B cell (primary cell): ENCODE results near the gene ZC3H18. TPM values are rescaled to one million over a fixed set of nuclear protein-coding genes. Genes with fewer than 3 reads are reported as not detected.

Experiments
- ATAC-seq: fragments of 200-7000 bp; cut with Tn5 transposase; one replicate; pipeline ENCODE4 v1.10.0; 2021; ENCODE audit warnings: low read depth, mild to moderate bottlenecking, moderate number of reproducible peaks, moderate library complexity
- CTCF ChIA-PET: fragments of 350-600 bp; sonication (Branson Sonifier 250); formaldehyde crosslinking; loops from one replicate; lab custom pipeline; 2021; ENCODE audit warnings: antibody characterized with exemption, inconsistent platforms; lab: Charles Lee
- POLR2A ChIA-PET: fragments of 350-600 bp; sonication (Branson Sonifier 250); formaldehyde crosslinking; loops from one replicate; lab custom pipeline; 2021; ENCODE audit warnings: antibody characterized with exemption; lab: Charles Lee
- DNase-seq: peaks from one replicate; pipeline ENCODE4 v3.0.0; 2013
- H2AFZ ChIP-seq: 2 replicates; pipeline ENCODE4 v1.6.1; 2012; ENCODE audit warnings: mild to moderate bottlenecking, low read depth, low read length; ENCODE audit not compliant: insufficient read depth, poor library complexity, severe bottlenecking
- H3K27ac ChIP-seq, 2 donors: 1 replicate in 1 of 2; 2 replicates in 1 of 2; pipeline ENCODE4 v1.5.1; 2012 to 2013; ENCODE audit warnings: low read length in 2 of 2, mild to moderate bottlenecking in 2 of 2, moderate library complexity in 1 of 2
- H3K27me3 ChIP-seq, 4 experiments: fragments of 200-600 bp in 1 of 4; sonication (generic) in 1 of 4; replicated peaks in 1 of 4; 1 replicate in 2 of 4; 2 replicates in 2 of 4; pipeline versions ENCODE4 v1.6.1 to v1.7.0; 2013 to 2016; ENCODE audit warnings: low read length in 3 of 4, mild to moderate bottlenecking in 2 of 4, mixed read lengths in 1 of 4, moderate library complexity in 1 of 4; ENCODE audit not compliant: insufficient read depth in 4 of 4, control insufficient read depth in 3 of 4; ENCODE audit errors: control extremely low read depth in 1 of 4
- H3K36me3 ChIP-seq, 2 experiments: replicated peaks in 1 of 2; 1 replicate in 1 of 2; 2 replicates in 1 of 2; pipeline versions ENCODE4 v1.6.1 to v1.7.1; 2013; ENCODE audit warnings: low read length in 1 of 2; ENCODE audit not compliant: insufficient read depth in 2 of 2, control insufficient read depth in 1 of 2; ENCODE audit errors: control extremely low read depth in 1 of 2, extremely low read depth in 1 of 2
- H3K4me1 ChIP-seq, 2 donors: fragments of 200-600 bp in 1 of 2; sonication (generic) in 1 of 2; 1 replicate in 1 of 2; 2 replicates in 1 of 2; pipeline versions ENCODE4 v1.5.1 to v1.6.1; 2013 to 2017; ENCODE audit warnings: low read length in 2 of 2; ENCODE audit not compliant: control insufficient read depth in 2 of 2, insufficient read depth in 2 of 2
- H3K4me2 ChIP-seq: replicated peaks from 2 replicates; pipeline ENCODE3; 2012; ENCODE audit warnings: mild to moderate bottlenecking, low read depth, low read length; ENCODE audit not compliant: poor library complexity, severe bottlenecking
- H3K4me3 ChIP-seq, 5 experiments: fragments of 200-600 bp in 1 of 5; sonication (generic) in 1 of 5; 1 replicate in 3 of 5; 2 replicates in 2 of 5; pipeline versions ENCODE4 v1.5.1 to v1.7.0; 2011 to 2016; ENCODE audit warnings: low read length in 4 of 5, mild to moderate bottlenecking in 4 of 5, low read depth in 2 of 5, control low read depth in 1 of 5, moderate library complexity in 1 of 5; ENCODE audit not compliant: insufficient read depth in 1 of 5; ENCODE audit errors: control extremely low read depth in 1 of 5, extremely low read depth in 1 of 5
- H3K79me2 ChIP-seq: fragments of 200-600 bp; sonication (generic); one replicate; pipeline ENCODE4 v1.6.0; 2016; ENCODE audit warnings: low read length; ENCODE audit not compliant: control insufficient read depth, insufficient read depth
- H3K9ac ChIP-seq: fragments of 200-600 bp; sonication (generic); 2 replicates; pipeline ENCODE4 v1.6.1; 2017; ENCODE audit warnings: mild to moderate bottlenecking, low read length, moderate library complexity
- H3K9me3 ChIP-seq, 3 donors: one replicate each; pipeline versions ENCODE4 v1.6.1 to v1.7.1; 2013; ENCODE audit warnings: low read length in 2 of 3; ENCODE audit not compliant: control insufficient read depth in 2 of 3, insufficient read depth in 1 of 3; ENCODE audit errors: control extremely low read depth in 1 of 3
- H4K20me1 ChIP-seq: 2 replicates; pipeline ENCODE4 v1.6.0; 2012; ENCODE audit warnings: mild to moderate bottlenecking, low read length; ENCODE audit not compliant: insufficient read depth, control insufficient read depth, poor library complexity, severe bottlenecking
- H3K27ac Mint-ChIP-seq: one replicate; pipeline ENCODE4 v1.8.0; 2021; ENCODE audit warnings: mixed read lengths
- H3K27me3 Mint-ChIP-seq: one replicate; pipeline ENCODE4 v1.8.0; 2021; ENCODE audit warnings: mixed read lengths
- H3K4me1 Mint-ChIP-seq: one replicate; pipeline ENCODE4 v1.8.0; 2021; ENCODE audit warnings: mixed read lengths
- H3K4me3 Mint-ChIP-seq: one replicate; pipeline ENCODE4 v1.8.0; 2021; ENCODE audit warnings: mixed read lengths
- H3K9me3 Mint-ChIP-seq: one replicate; pipeline ENCODE4 v1.8.0; 2022; ENCODE audit warnings: mixed read lengths; ENCODE audit not compliant: insufficient read depth
- CTCF ChIP-seq: fragments of 200-600 bp; IDR thresholded peaks from one replicate; pipeline ENCODE4 v1.8.0; 2022; ENCODE audit warnings: antibody characterized with exemption, mild to moderate bottlenecking
- EZH2 ChIP-seq: IDR thresholded peaks from 2 replicates; pipeline ENCODE4 v1.6.1; 2012; ENCODE audit warnings: borderline replicate concordance, low read depth, mild to moderate bottlenecking, moderate library complexity, low read length; ENCODE audit not compliant: insufficient read depth, poor library complexity, severe bottlenecking
- WGBS: methylation state at CpG from one replicate; pipeline ENCODE4 v1.1.5; 2013; ENCODE audit warnings: missing lambda C conversion rate; ENCODE audit not compliant: insufficient coverage; 5-methylcytosine and 5-hydroxymethylcytosine counted together
- intact Hi-C: fragments of 100-400 bp; cut with micrococcal nuclease; formaldehyde crosslinking; loops from one replicate; pipeline ENCODE4 v1.10.0; 2022
- polyA plus RNA-seq: library from polyadenylated mRNA; depleted of rRNA; stranded (reverse); fragments of >200 nt; gene quantifications from 2 replicates; pipeline ENCODE4 v1.2.3, GENCODE V29; 2012
- total RNA-seq, 2 donors: library from RNA; stranded (reverse); fragments of 120-200 nt in 1 of 2; gene quantifications; 1 replicate in 1 of 2; 2 replicates in 1 of 2; pipeline versions ENCODE4 v1.2.3 to v1.2.4, GENCODE V29; 2013 to 2022

Gene ZC3H18
- total and polyA plus RNA-seq, 2 donors (not counting 1 experiment from before 2014, with no cell fraction given) = 40.4 to 74.2 TPM

GRCh38 chr16:88535191-88535856, 34.9 kb upstream of the ZC3H18 start:
- ATAC-seq (no peak), DNase-seq (no peak)
- Mint-ChIP-seq H3K9me3 (no peaks in the 10 kb centered on the region), H3K27me3 (no peaks in the 10 kb centered on the region), H3K4me1 (peaks cover 10% of the 10 kb centered on the region), H3K27ac (peak overlapping the region; percentile 80), H3K4me3 (peak overlapping the region; percentile 82)
- peaks cover 0 to 17% (median 6%) of the 10 kb centered on the region in 4 experiments for H3K27me3 ChIP-seq
- ChIA-PET POLR2A (interaction anchor here (0.5 kb wide), 1 partner anchor 35 kb away, joined by 3 read pairs; the partner anchor contains the start of gene ZC3H18), CTCF (interaction anchor here (0.9 to 1.1 kb wide), 2 partner anchors 83 to 212 kb away, joined by 3 read pairs; no protein-coding TSS in a partner anchor)
- peaks cover 0 to 2% of the 10 kb centered on the region in 2 experiments for H3K36me3 ChIP-seq
- peak overlapping the region in 3 of 5 experiments; percentile 8 to 42 (median 35) for H3K4me3 ChIP-seq
- H4K20me1 ChIP-seq = peaks cover 11% of the 10 kb centered on the region
- H3K27ac ChIP-seq = no peak overlapping the region
- peaks cover 8 to 11% of the 10 kb centered on the region in 2 donors for H3K4me1 ChIP-seq
- H3K9ac ChIP-seq = peak overlapping the region; percentile 51
- WGBS = 99% methylated on average over 18 of the region's 22 CpGs
- TF ChIP-seq CTCF = no peak
- no peak for TF ChIP-seq EZH2
- H3K4me2 ChIP-seq = peak overlapping the region; percentile 78
- H3K9me3 ChIP-seq = peaks cover 0 to under 1% (median 0%) of the 10 kb centered on the region in 3 donors
- intact Hi-C loops = no loop called here
- peaks cover 10% of the 10 kb centered on the region for H3K79me2 ChIP-seq
- no peak overlapping the region for H2AFZ ChIP-seq

GRCh38 chr16:88535857-88536222, 34.4 kb upstream of the ZC3H18 start:
- H3K27ac Mint-ChIP-seq = peak overlapping the region; percentile 80

More at GRCh38 chr16:88535857-88536222, 34.4 kb upstream of the ZC3H18 start:
- Mint-ChIP-seq H3K4me3 (peak overlapping the region; percentile 82), H3K4me1 (peaks cover 10% of the 10 kb centered on the region), H3K9me3 (no peaks in the 10 kb centered on the region), H3K27me3 (peaks cover 3% of the 10 kb centered on the region)
- Histone ChIP-seq H3K27me3 (peaks cover 0 to 22% (median 7%) of the 10 kb centered on the region in 4 experiments), H3K27ac (no peak overlapping the region), H2AFZ (no peak overlapping the region), H3K9me3 (peaks cover 0 to 6% (median 0%) of the 10 kb centered on the region in 3 donors), H3K4me2 (no peak overlapping the region), H3K36me3 (peaks cover 0 to 2% of the 10 kb centered on the region in 2 experiments), H3K79me2 (peaks cover 10% of the 10 kb centered on the region), H3K9ac (no peak overlapping the region), H4K20me1 (peaks cover 11% of the 10 kb centered on the region), H3K4me1 (peaks cover 8 to 11% of the 10 kb centered on the region in 2 donors), H3K4me3 (no peak overlapping the region)
- intact Hi-C loops = no loop called here
- CTCF ChIA-PET = interaction anchor here (0.9 to 1.1 kb wide), 2 partner anchors 84 to 211 kb away, joined by 3 read pairs; no protein-coding TSS in a partner anchor
- no peak for ATAC-seq
- DNase-seq = no peak
- POLR2A ChIA-PET = no interaction called here
- no peak for TF ChIP-seq CTCF
- no peak for TF ChIP-seq EZH2
- 96% methylated on average over 7 of the region's 9 CpGs for WGBS
